Mesothelial cell of epicardium (in vitro differentiated cells): ENCODE results near the gene SEL1L2. TPM values are rescaled to one million over a fixed set of nuclear protein-coding genes. Genes with fewer than 3 reads are reported as not detected.

Source experiments
- DNase-seq, 2 experiments: peaks; one replicate each; pipeline ENCODE4 v3.0.0; 2021; ENCODE audit warnings: low spot score in 2 of 2; ENCODE audit not compliant: unreplicated experiment in 2 of 2
- H3K27ac Mint-ChIP-seq: 2 replicates; pipeline ENCODE4 v1.8.0; 2021; ENCODE audit warnings: mixed read lengths
- H3K27me3 Mint-ChIP-seq: 2 replicates; pipeline ENCODE4 v1.8.0; 2021; ENCODE audit warnings: low read depth, mixed read lengths
- H3K36me3 Mint-ChIP-seq: 2 replicates; pipeline ENCODE4 v1.8.0; 2021; ENCODE audit warnings: mixed read lengths
- H3K4me1 Mint-ChIP-seq: 2 replicates; pipeline ENCODE4 v1.8.0; 2021; ENCODE audit warnings: mixed read lengths
- H3K4me3 Mint-ChIP-seq: 2 replicates; pipeline ENCODE4 v1.8.0; 2021; ENCODE audit warnings: mild to moderate bottlenecking, moderate library complexity, mixed read lengths
- H3K9me3 Mint-ChIP-seq: 2 replicates; pipeline ENCODE4 v1.8.0; 2021; ENCODE audit warnings: mixed read lengths
- total RNA-seq: library from RNA; stranded (reverse); gene quantifications from 3 replicates; pipeline ENCODE4 v1.2.1, GENCODE V29; 2021
- TF ChIP-seq, protein P1 (sequence below): fragments of 200-600 bp; sonication (generic); IDR thresholded peaks from one replicate; pipeline ENCODE4 v1.5.0; 2021; ENCODE audit warnings: antibody characterized with exemption; ENCODE audit not compliant: unreplicated experiment

Gene SEL1L2
- total RNA-seq, 1 donor from 2014 or later = not detected

DNA sequence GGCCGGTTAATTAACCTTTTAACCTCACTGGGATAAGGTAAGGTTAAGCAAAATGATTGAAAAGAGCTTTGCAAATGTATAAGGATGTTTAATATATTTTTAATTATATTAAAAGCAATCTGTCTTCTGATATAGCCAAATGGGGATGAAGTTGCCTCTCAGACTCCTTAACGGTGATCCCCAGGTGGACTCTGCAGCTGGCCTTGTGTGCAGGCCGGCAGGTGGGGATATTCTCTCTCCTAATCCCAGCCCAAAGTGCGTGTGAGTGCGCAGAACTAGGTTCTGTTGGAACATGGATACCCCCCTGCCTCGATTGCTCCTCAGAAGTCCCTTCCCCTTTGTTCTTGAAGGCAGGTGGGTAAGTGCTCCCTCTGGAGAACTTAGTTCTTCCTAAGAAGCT lies 105.6 kb downstream of the SEL1L2 start:
- Mint-ChIP-seq H3K27ac (no peak overlapping the region), H3K4me1 (no peaks in the 10 kb centered on the region), H3K36me3 (no peaks in the 10 kb centered on the region), H3K9me3 (peaks cover 2% of the 10 kb centered on the region), H3K4me3 (no peak overlapping the region), H3K27me3 (peaks cover 7% of the 10 kb centered on the region)
- TF ChIP-seq, protein P1, sequence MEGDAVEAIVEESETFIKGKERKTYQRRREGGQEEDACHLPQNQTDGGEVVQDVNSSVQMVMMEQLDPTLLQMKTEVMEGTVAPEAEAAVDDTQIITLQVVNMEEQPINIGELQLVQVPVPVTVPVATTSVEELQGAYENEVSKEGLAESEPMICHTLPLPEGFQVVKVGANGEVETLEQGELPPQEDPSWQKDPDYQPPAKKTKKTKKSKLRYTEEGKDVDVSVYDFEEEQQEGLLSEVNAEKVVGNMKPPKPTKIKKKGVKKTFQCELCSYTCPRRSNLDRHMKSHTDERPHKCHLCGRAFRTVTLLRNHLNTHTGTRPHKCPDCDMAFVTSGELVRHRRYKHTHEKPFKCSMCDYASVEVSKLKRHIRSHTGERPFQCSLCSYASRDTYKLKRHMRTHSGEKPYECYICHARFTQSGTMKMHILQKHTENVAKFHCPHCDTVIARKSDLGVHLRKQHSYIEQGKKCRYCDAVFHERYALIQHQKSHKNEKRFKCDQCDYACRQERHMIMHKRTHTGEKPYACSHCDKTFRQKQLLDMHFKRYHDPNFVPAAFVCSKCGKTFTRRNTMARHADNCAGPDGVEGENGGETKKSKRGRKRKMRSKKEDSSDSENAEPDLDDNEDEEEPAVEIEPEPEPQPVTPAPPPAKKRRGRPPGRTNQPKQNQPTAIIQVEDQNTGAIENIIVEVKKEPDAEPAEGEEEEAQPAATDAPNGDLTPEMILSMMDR = no peak
- DNase-seq = no peak

DNA sequence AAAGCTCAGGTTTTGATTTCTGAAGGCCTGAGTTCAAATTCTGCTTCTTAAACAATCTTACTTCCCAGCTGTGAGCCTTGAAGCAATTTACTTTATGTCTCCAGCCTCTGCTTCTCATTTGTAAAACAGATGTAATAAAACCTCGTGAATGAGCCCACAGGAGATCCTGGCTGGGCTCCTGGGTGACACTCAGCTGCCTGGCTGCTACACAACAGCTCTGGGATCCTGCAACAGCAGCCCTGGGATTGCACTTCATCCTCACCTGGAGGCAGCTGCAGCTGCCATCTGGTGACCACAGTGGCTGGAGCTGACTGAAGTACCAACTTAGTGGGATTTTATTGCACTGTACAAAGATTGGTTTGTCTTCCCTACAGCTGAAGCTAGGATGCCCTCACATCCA lies 107.0 kb downstream of the SEL1L2 start:
- Mint-ChIP-seq H3K4me1 (no peaks in the 10 kb centered on the region), H3K4me3 (no peak overlapping the region), H3K9me3 (no peaks in the 10 kb centered on the region), H3K27me3 (peaks cover 7% of the 10 kb centered on the region), H3K36me3 (no peaks in the 10 kb centered on the region), H3K27ac (no peak overlapping the region)
- TF ChIP-seq, protein P1 = no peak
- DNase-seq = no peak

DNA sequence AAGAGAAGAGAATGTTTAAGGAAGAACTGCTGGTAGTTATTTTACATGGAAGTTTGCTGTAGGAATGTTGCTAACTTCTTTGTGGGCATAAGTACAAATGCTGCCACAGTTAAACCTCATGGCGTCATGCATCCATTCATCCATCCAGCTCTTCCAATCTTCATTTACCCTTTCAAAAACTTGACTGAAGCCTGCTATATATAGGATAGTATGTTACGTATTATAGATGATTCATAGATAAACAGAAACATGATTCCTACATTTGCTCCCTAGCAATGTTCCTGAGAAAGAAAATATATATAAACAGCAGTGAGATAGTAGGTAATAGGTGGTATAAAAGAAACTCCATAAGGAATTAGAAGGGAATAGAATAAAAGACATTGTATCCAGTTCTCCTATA lies 111.8 kb downstream of the SEL1L2 start:
- Mint-ChIP-seq H3K4me3 (no peak overlapping the region), H3K4me1 (peaks cover 13% of the 10 kb centered on the region), H3K27me3 (no peaks in the 10 kb centered on the region), H3K9me3 (no peaks in the 10 kb centered on the region), H3K36me3 (no peaks in the 10 kb centered on the region), H3K27ac (no peak overlapping the region)
- TF ChIP-seq, protein P1 = no peak
- no peak for DNase-seq

DNA sequence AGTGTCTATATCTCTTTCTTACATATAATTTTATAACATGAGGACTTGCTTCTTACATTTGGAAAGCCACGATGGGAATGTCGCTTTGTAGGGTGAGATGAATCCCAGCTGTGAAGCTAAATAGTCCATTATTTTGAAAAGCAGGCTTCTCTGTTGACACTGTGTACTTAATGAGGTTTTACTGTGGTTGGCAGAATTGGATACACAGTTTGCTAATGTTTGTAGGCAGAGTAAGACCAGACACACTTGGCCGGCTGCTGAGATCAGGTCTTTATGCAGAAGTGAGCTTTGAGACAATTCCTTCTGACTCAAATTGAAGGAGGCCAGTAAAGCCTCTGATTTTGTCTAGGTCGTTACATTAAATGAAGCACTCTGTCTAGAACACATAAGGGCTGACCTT lies 112.6 kb downstream of the SEL1L2 start:
- TF ChIP-seq, protein P1 = no peak
- Mint-ChIP-seq H3K9me3 (no peaks in the 10 kb centered on the region), H3K4me3 (no peak overlapping the region)

DNA sequence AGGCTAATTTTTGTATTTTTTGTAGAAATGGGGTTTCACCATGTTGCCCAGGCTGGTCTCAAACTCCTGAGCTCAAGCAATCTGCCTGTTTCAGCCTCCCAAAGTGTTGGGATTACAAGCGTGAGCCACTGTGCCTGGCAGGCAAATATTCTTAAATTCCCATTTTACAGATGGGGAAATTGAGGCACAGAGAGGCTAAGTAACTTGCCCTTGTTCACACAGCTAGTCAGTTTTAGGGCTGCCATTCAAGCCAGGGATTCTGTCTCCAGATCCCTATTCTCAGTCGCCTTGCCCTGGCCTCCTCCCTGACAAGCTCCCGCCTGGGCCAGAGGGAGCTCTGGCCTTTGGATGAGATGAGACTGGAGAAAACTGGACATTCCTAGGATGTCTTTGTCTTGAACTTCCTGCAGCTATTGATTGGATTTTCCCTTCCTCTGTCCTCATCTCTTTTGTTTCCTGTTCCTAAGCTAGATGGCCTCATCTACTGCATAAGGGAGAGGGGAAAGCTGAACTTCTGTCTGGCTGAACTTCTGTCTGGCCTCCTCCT lies 115.1 kb downstream of the SEL1L2 start:
- Mint-ChIP-seq H3K4me1 (peaks cover 13% of the 10 kb centered on the region), H3K9me3 (no peaks in the 10 kb centered on the region), H3K27ac (no peak overlapping the region), H3K36me3 (no peaks in the 10 kb centered on the region), H3K27me3 (no peaks in the 10 kb centered on the region), H3K4me3 (no peak overlapping the region)
- DNase-seq = no peak
- TF ChIP-seq, protein P1 = no peak

More for the DNA sequence above, 112.6 kb downstream of the SEL1L2 start:
- no peak for DNase-seq
- peaks cover 13% of the 10 kb centered on the region for H3K4me1 Mint-ChIP-seq
- H3K27ac Mint-ChIP-seq = no peak overlapping the region
- H3K36me3 Mint-ChIP-seq = no peaks in the 10 kb centered on the region
- H3K27me3 Mint-ChIP-seq = no peaks in the 10 kb centered on the region
